ENCODE results near the gene NECAB3. TPM values are rescaled to one million over a fixed set of nuclear protein-coding genes. Genes with fewer than 3 reads are reported as not detected.
A peak's percentile ranks its signal among the peaks of the same experiment; 100 is the strongest.
"Not testable (repeated sequence)": the region's sequence is repeated elsewhere in the genome, so short reads cannot be mapped to it uniquely, and the experiment has no call there.

Gene NECAB3
- total and polyA plus RNA-seq, 5 experiments from 2014 or later = 1.1 to 12.8 (median 1.8) TPM

- H3K4me3 Mint-ChIP-seq = no peak overlapping the region
- DNase-seq (no peak), ATAC-seq (no peak)
- H3K27ac Mint-ChIP-seq = peak overlapping the region in 1 of 10 donors; percentile 52
- H3K9me3 Mint-ChIP-seq = no peaks in the 10 kb centered on the region
- POLR2A ChIA-PET = no interaction called here
- no peaks in the 10 kb centered on the region for H3K27me3 Mint-ChIP-seq
- peaks cover 0 to 78% (median 25%) of the 10 kb centered on the region in 3 donors for H3K36me3 Mint-ChIP-seq
- peaks cover 0 to 5% (median 3%) of the 10 kb centered on the region in 4 donors for H3K4me1 Mint-ChIP-seq
These were observed 38.9 kb downstream of the NECAB3 start for GRCh38 chr20:33635341-33635740.

GRCh38 chr20:33631910-33632309 is 42.3 kb downstream of the NECAB3 start:
- H3K27me3 Mint-ChIP-seq, H3K4me1 Mint-ChIP-seq, H3K4me3 Mint-ChIP-seq, H3K9me3 Mint-ChIP-seq, ATAC-seq, DNase-seq, POLR2A ChIA-PET: not testable (repeated sequence)
- H3K27ac Mint-ChIP-seq = peak overlapping the region in 1 of 10 donors; percentile 18
- H3K36me3 Mint-ChIP-seq = peaks cover 0 to 77% (median 37%) of the 10 kb centered on the region in 3 donors

- Mint-ChIP-seq H3K4me1 (peaks cover 0 to 5% (median 2%) of the 10 kb centered on the region in 4 donors), H3K27me3 (no peaks in the 10 kb centered on the region), H3K36me3 (peaks cover 0 to 80% (median 50%) of the 10 kb centered on the region in 3 donors), H3K4me3 (no peak overlapping the region), H3K9me3 (no peaks in the 10 kb centered on the region), H3K27ac (peak overlapping the region in 2 of 10 donors; percentile 35 to 83)
- ATAC-seq (no peak), DNase-seq (no peak)
- POLR2A ChIA-PET = no interaction called here
These were observed 43.7 kb downstream of the NECAB3 start for GRCh38 chr20:33630507-33630906.

- no peaks in the 10 kb centered on the region for H3K9me3 Mint-ChIP-seq
- DNase-seq (no peak), ATAC-seq (no peak)
- peak overlapping the region in 1 of 10 donors; percentile 6 for H3K27ac Mint-ChIP-seq
- H3K4me3 Mint-ChIP-seq = no peak overlapping the region
- H3K27me3 Mint-ChIP-seq = no peaks in the 10 kb centered on the region
- H3K36me3 Mint-ChIP-seq = peaks cover 0 to 83% (median 53%) of the 10 kb centered on the region in 3 donors
- peaks cover 0 to 8% (median 4%) of the 10 kb centered on the region in 4 donors for H3K4me1 Mint-ChIP-seq
- POLR2A ChIA-PET = no interaction called here
These were observed 44.2 kb downstream of the NECAB3 start for GRCh38 chr20:33629979-33630378.

- DNase-seq = no peak
- no peaks in the 10 kb centered on the region for H3K9me3 Mint-ChIP-seq
- peaks cover 0 to 13% (median 7%) of the 10 kb centered on the region in 4 donors for H3K4me1 Mint-ChIP-seq
- peak overlapping the region in 1 of 10 donors; percentile 49 for H3K27ac Mint-ChIP-seq
- H3K27me3 Mint-ChIP-seq = no peaks in the 10 kb centered on the region
- no peak for ATAC-seq
- POLR2A ChIA-PET = interaction anchor here (1.8 kb wide), 1 partner anchor 11 kb away, joined by 7 read pairs; no protein-coding TSS in a partner anchor
- H3K4me3 Mint-ChIP-seq = no peak overlapping the region
- peaks cover 0 to 84% (median 53%) of the 10 kb centered on the region in 3 donors for H3K36me3 Mint-ChIP-seq
These were observed 44.7 kb downstream of the NECAB3 start for GRCh38 chr20:33629533-33629932.

- ATAC-seq (no peak), DNase-seq (no peak)
- Mint-ChIP-seq H3K36me3 (peaks cover 0 to 89% (median 52%) of the 10 kb centered on the region in 3 donors), H3K27me3 (no peaks in the 10 kb centered on the region), H3K9me3 (no peaks in the 10 kb centered on the region), H3K4me3 (no peak overlapping the region), H3K27ac (no peak overlapping the region), H3K4me1 (peaks cover 0 to 18% (median 12%) of the 10 kb centered on the region in 4 donors)
- POLR2A ChIA-PET = interaction anchor here (1.8 kb wide), 1 partner anchor 12 kb away, joined by 7 read pairs; no protein-coding TSS in a partner anchor
These were observed 46.5 kb downstream of the NECAB3 start for GRCh38 chr20:33627577-33628216.

- Mint-ChIP-seq H3K4me3 (no peak overlapping the region), H3K27ac (no peak overlapping the region)
- POLR2A ChIA-PET = interaction anchor here (0.6 kb wide), 1 partner anchor 109 kb away, joined by 3 read pairs; no protein-coding TSS in a partner anchor
These were observed 48.0 kb downstream of the NECAB3 start for GRCh38 chr20:33626190-33626589.

GRCh38 chr20:33624399-33624798 is 49.8 kb downstream of the NECAB3 start:
- Mint-ChIP-seq H3K27me3 (no peaks in the 10 kb centered on the region), H3K4me3 (peak overlapping the region in 1 of 10 donors; percentile 63), H3K36me3 (peaks cover 0 to 72% (median 37%) of the 10 kb centered on the region in 3 donors), H3K4me1 (peaks cover 0 to 22% (median 10%) of the 10 kb centered on the region in 4 donors), H3K27ac (peak overlapping the region in 8 of 10 donors; percentile 22 to 85 (median 62)), H3K9me3 (no peaks in the 10 kb centered on the region)
- POLR2A ChIA-PET = interaction anchor here (1.0 kb wide), 1 partner anchor 95 kb away, joined by 3 read pairs; the partner anchor contains the start of gene PXMP4
- DNase-seq = peak in 1 of 10 donors; percentile 15
- ATAC-seq = no peak

More at GRCh38 chr20:33626190-33626589, 48.0 kb downstream of the NECAB3 start:
- no peak for DNase-seq
- peaks cover 0 to 22% (median 10%) of the 10 kb centered on the region in 4 donors for H3K4me1 Mint-ChIP-seq
- peaks cover 0 to 79% (median 49%) of the 10 kb centered on the region in 3 donors for H3K36me3 Mint-ChIP-seq
- no peaks in the 10 kb centered on the region for H3K9me3 Mint-ChIP-seq
- no peaks in the 10 kb centered on the region for H3K27me3 Mint-ChIP-seq
- ATAC-seq = no peak

GRCh38 chr20:33622705-33623365 is 51.4 kb downstream of the NECAB3 start:
- POLR2A ChIA-PET = interaction anchor here (0.6 kb wide), 1 partner anchor 26 kb away, joined by 5 read pairs; no protein-coding TSS in a partner anchor
- Mint-ChIP-seq H3K4me3 (no peak overlapping the region), H3K4me1 (peaks cover 0 to 22% (median 10%) of the 10 kb centered on the region in 4 donors), H3K27ac (peak overlapping the region in 1 of 10 donors; percentile 31), H3K9me3 (no peaks in the 10 kb centered on the region), H3K36me3 (peaks cover 0 to 67% (median 30%) of the 10 kb centered on the region in 3 donors), H3K27me3 (no peaks in the 10 kb centered on the region)
- DNase-seq (no peak), ATAC-seq (no peak)

GRCh38 chr20:33621717-33622400 is 52.4 kb downstream of the NECAB3 start:
- peaks cover 0 to 62% (median 24%) of the 10 kb centered on the region in 3 donors for H3K36me3 Mint-ChIP-seq
- DNase-seq (no peak), ATAC-seq (no peak)
- POLR2A ChIA-PET = interaction anchor here (0.6 to 0.7 kb wide), 3 partner anchors 25 to 132 kb away, joined by 3 to 5 read pairs (median 5); partner anchors contain the start of gene CBFA2T2
- no peaks in the 10 kb centered on the region for H3K27me3 Mint-ChIP-seq
- peak overlapping the region in 1 of 10 donors; percentile 7 for H3K27ac Mint-ChIP-seq
- H3K9me3 Mint-ChIP-seq = no peaks in the 10 kb centered on the region
- H3K4me1 Mint-ChIP-seq = peaks cover 0 to 22% (median 10%) of the 10 kb centered on the region in 4 donors
- H3K4me3 Mint-ChIP-seq = no peak overlapping the region

GRCh38 chr20:33612001-33612400 is 62.2 kb downstream of the NECAB3 start:
- H3K27me3 Mint-ChIP-seq = no peaks in the 10 kb centered on the region
- H3K4me3 Mint-ChIP-seq = no peak overlapping the region
- ATAC-seq = no peak
- peaks cover 0 to 67% (median 38%) of the 10 kb centered on the region in 3 donors for H3K36me3 Mint-ChIP-seq
- no peak for DNase-seq
- POLR2A ChIA-PET = no interaction called here
- H3K9me3 Mint-ChIP-seq = no peaks in the 10 kb centered on the region
- H3K4me1 Mint-ChIP-seq = peaks cover 0 to 5% (median under 1%) of the 10 kb centered on the region in 4 donors
- no peak overlapping the region for H3K27ac Mint-ChIP-seq

GRCh38 chr20:33611106-33611505 is 63.1 kb downstream of the NECAB3 start:
- Mint-ChIP-seq H3K27me3 (no peaks in the 10 kb centered on the region), H3K27ac (peak overlapping the region in 1 of 10 donors; percentile 75), H3K36me3 (peaks cover 0 to 67% (median 38%) of the 10 kb centered on the region in 3 donors), H3K9me3 (no peaks in the 10 kb centered on the region), H3K4me3 (no peak overlapping the region), H3K4me1 (peaks cover 0 to 11% (median 2%) of the 10 kb centered on the region in 4 donors)
- DNase-seq (no peak), ATAC-seq (no peak)
- POLR2A ChIA-PET = no interaction called here
